SHP77 (cell line): Measurements from ENCODE around the gene TCEA3.
A peak's percentile ranks its signal among the peaks of the same experiment; 100 is the strongest.

Experiments
- DNase-seq, 2 experiments: peaks; one replicate each; lab custom pipeline; 2025; lab: John Stamatoyannopoulos, UW

Gene TCEA3

DNA sequence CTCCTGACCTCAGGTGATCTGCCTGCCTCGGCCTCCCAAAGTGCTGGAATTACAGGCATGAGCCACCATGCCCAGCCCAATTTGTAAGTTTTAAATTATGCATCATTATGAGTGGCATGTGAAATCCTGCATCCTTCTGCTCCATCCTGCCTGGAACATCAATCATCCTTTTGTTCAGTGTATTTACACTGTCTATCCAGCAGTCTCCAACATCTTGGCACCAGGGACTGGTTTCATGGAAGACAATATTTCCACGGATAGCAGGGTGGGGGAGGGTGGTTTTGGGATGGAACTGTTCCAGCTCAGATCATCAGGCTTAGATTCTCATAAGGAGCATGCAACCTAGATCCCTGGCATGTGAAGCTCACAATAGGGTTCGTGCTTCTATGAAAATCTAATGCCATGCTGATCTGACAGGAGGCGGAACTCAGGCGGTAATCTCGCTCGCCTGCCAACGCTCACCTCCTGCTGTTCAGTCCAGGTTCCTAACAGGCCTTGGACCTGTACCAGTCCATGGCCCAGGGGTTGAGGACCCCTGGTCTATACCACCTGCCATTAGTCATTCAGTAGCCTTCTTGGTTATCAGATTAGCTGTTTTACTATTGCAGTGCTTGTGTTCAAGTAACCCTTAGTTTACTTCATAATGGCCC, 22.2 kb upstream of the TCEA3 start:
- peak in 1 of 2 experiments; percentile 20 for DNase-seq

DNA sequence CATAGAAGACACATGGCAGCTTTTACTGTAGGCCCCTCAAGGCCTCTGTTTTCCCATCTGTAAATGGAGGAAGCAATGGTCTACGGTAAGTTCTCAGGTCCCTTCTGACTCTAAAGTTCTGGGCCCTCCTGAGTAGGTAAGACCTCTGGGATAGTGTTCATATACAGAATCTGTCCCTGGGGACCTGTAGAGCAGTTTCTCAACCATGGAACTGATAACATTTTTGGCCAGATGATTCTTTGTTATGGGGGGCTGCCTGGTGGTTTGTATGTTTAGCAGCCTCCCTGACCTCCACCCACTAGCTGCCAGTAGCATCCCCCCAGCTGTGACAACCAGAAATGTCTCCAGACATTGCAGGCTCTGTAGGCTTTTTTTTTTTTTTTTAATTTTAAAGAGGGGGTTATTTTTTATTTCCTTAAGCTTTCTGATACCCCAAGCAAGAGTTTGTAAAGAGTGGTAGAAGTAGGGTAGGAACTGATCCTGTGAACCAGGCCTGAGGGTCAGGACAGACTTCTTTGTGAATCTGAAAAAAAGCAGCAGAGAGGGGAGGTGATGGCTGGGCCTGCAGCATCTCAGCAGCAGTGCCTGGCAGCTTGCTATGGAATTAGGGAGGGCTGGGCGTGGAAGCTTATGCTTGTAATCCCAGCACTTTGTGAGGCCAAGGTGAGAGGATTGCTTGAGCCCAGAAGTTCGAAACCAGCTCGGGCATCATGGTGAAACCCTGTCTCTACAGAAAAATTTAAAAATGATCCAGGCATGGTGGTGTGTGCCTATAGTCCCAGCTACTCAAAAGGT, 20.2 kb upstream of the TCEA3 start:
- no peak for DNase-seq

DNA sequence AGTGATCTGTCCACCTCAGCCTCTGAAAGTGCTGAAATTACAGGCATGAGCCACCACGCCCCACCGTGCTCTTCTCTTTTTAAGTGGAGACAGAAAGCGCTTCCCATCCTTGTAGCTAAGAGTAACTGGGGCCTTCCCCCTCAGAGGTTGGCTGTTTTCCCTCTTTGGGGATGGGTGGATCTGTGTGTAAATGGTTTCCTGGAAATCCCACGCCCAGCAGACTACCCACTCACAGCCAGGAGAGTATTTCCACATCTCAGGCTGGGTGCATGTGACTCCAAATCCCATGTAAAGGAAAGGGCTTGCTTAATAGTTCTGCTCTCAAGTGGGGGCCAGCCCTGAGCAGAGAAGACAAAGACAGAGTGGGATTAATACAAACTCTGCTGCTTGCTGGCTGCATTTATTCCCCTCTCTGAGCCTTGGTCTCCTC, 19.6 kb upstream of the TCEA3 start:
- DNase-seq: no peak

DNA sequence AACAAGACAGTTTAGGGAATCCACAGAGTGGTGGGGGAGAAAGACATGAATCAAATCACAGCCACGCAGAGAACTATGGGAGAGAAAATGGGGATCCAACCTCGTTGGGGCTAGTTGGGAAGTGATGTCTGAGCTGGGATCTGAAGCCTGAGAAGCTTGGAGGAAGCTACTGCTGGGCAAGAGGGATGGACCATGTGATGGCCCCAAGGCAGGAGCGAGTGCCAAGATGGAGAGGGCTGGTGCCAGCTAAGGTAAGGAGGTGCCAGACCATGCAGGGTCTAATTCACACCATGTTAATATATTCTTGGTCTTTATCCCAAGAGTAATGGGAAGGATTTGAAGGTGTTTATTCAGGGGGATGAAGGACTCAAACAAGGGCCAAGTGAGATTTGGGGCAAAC, 18.2 kb upstream of the TCEA3 start:
- DNase-seq: no peak

DNA sequence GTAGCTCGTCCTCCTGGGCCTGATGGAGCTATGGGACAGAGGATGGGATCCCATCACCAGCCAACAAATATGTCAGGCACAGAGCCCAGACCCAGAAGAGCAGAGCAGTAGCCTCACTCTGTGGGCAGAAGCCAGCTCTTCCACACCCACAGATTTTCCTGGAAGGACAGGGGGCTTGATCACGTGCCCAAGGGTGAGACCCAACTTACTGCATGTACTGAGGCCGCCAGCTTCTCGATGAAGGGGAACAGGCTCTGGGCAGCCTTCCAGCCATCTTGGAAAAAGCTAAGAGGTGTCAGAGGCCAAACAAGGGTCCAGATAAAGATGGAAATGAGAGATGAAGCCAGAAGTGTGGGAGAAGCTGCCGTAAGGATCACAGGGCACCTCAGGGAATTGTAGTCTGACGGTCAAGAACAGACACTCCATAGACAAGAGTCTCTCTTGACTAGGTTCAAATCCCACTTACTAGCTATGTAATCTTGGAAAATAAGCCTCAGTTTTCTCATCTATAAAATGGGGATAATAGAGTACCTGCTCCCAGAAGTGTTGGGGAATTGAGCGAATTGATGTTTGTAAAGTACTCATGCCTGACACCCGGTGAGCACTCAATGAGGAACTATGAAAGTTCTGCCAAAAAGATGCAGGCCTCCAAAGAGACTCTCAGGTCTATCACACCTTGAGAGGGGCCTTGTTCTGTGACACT, 17.0 kb upstream of the TCEA3 start:
- no peak for DNase-seq

DNA sequence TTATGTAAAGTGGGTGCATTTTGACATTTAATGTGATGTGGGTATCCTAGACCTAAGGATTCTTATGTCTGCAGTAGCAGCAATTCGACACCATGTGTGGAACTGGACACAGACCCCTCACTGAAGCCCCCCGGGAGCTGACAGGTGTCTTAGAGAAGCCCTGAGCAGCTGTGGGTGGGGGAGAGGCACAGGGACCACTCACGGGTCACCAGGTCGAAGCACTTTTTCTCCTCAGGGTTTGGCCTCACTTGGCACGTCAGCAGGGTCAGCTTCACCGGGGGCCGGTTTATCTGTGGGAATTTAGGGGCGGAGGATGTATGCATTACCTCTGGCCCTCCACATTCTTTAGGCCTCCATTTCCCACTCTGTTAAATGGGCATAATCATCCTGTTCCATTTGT, 14.0 kb upstream of the TCEA3 start:
- DNase-seq: no peak

DNA sequence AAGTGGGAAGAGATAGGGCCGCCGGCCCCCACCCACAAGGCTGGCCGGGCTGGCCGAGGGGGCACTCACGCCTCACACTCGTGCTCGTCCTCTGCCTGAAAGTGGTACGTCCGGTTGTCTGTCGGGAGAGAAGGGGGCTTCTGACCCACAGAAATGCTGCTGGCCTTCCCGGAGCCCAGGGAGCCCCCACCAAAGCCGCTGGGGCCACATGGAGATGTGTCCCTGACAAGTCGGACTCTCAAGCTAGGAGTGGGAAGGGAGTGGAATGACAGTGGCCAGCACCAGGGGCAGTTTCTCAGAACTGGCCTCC, 12.8 kb upstream of the TCEA3 start:
- DNase-seq: no peak

DNA sequence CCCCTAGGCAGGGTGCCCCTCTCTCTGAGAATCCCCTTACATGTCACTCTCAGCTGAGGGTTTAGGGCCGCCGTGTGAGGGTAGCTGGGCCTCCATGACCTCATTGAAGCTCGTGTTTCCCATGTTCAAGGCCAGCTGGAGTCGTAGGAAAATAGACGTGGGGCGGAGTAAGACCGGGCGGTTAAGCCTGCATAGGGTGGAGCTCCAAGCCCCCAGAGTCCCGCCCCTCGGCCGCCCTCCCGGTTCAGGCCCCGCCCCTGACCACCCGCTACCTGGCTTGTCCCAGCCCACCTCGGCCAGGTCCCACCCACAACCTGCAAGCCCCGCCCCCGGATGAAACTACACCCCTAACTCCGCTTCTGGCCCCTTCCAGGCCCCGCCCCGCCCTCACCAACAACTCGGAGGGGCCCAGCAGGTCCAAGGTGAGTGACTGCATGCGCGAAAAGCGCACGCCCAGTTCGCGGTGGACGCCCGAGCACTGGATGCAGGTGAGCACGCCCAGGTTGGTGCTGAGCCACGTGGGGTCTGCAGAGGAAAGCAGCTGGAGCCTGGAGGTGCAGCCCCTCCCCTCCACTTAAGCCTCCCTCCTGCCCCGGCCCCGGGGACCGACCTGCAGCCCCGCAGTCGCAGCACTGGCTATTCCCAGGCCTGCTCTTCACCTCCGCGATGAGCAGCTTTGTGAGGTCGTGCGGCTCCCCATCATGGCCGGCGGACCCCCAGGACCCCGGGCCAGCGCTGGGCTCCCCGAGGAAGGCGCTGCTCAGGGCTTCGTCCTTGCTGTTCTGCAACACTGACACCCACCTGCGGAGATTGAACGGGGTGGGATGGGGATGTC, 12.2 kb upstream of the TCEA3 start:
- DNase-seq: no peak

DNA sequence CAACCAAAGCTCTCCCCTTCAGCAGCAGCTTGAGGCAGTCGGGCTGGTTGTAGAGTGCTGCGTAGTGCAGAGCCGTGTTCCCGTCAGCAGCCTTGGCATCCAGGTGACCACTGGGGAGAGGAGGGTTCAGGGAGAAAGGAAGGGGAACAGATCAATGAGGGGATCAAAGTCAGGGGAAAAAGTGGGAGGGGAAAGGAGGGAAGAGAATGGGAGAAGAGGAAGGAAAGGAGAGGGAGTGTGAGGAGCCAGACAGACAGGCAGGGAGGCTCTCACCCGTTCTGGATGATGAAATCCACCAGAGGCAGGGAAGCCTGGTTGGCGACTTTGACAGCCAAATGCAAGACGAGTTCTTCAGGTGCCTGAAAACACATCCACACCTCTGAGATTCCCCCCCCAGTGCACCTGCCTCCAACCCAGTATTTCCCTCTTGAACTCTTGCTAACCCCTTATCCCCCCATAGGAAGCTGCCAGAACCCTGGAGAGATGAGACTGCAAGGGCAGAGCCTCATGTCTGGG, 9.8 kb upstream of the TCEA3 start:
- DNase-seq: no peak

DNA sequence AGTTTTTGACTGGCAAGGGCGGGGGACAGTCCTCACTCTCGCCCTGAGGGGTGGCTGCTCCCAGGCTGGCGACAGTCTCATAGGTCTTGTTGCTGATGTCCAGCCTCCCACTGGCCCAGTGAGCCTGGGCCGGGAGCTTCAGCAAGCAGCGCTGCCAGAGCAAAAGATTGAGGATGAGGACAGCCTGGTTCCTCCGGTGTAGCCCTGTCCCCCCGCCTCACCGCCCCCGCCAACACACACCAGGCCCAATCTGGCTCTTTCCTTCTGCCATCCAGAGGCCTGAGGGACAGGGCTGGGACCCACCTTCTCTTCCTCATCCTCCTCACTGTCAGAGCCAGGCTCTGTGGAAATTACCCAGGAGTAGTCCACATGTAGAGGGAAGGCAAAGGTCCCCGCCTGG, 8.6 kb upstream of the TCEA3 start:
- no peak for DNase-seq

DNA sequence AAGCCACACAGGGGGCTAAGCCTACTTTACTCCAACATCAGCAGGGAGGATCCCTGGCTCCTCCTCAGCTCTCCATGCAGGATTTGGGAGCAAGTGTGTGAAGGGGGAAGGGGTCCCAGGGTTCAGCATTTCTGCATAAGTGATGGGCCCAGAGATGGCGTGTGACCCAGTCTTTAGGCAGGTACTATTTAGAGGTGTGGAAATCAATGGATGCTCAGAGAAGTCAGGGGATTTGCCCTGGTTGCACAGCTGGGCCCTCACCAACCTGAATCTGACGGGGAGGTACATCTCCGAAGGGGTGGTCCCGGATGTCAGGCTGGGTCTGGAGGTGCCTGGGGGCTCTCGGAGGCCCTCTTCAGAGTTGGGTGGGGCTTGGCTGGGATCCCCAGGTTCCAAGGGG, 6.9 kb upstream of the TCEA3 start:
- DNase-seq: no peak

DNA sequence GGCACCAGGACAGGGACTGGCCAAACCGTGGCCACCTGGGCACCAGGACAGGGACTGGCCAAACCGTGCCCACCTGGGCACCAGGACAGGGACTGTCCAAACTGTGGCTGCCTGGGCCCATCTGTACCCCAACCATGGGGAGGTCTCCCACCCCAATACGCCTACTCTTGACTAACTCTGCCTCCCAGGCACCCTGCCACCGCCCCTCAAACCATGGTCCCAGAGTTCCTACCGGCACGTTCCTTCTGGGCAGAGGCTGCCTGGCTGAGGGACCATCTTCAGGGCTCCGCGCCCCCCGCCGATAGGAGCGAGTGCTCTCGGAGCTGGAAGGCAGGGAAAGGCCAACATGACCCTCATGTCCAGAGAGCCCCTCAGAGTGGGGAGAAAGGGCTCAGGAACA, 6.3 kb upstream of the TCEA3 start:
- no peak for DNase-seq

DNA sequence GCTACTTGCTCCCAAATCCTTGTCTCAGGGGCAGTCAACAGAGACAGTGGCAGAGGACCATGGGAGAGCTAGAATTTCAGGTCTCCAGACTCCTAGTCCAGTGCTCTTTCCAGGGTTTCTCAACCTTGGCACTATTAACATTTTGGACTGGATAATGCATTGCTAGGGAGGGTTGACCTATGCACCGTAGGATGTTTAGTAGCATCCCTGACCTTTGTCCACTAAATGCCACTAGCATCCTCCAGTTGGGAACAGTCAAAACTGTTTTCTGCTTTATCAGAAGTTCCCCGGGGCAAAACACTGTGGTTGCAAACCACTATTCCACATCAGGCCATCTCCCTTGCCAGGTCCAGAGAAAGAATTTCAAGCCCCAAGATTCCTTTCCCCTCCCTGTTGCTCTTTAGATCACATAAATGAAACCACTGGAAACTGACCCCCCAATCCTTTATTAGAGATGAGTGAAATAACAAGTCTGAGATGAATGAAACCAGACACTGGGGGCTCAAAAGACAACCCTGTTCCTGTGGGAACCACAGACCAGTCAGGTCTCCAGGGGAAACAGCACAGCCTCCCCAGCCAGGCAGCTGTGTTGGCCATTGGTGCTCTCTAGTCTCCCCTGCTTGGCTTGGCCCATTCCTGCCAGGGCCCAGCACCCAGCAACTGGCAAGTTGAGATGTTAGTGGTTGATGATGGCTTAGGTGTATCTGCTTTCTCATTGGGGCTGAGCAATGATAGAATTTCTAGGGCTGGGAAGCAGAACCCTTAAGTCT, 3.8 kb upstream of the TCEA3 start:
- DNase-seq: no peak

DNA sequence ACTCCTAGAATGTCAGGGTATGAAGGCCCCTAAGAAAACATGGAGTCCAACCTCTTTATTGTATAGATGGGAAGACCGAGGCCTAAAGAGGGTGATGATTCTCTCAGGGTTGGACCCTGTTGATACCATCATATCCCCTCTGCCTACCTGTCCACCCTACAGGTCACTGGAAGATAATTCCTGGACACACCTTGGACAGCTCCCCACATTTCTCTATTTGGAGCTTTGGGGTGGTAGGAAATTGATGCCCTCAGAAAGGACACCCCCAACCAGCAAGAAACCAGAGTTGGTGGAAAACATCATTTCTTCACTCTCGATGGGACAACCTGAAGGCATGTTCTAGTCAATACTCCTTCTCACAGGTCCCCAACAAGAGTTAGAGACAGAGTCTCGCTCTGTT, 3.0 kb upstream of the TCEA3 start:
- DNase-seq: no peak

DNA sequence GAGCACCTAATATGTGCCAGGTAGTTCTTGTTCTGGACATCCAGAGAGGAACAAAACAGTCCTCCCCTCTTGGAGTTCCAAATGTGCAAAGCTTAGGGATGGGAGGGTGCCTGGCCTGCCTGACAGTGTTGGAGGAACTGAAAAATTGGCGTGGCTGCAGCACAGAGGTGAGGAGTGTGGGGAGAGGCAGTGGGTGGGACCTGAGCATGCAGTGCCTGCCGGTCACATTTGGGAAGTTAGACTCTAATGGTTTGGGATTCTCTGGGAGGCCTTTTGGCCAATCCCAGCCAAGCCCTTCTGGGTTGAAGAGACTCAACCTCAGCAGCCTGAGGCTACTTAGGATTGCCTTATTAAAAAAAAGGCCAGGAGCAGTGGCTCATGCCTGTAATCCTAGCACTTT, 2.3 kb upstream of the TCEA3 start:
- no peak for DNase-seq

DNA sequence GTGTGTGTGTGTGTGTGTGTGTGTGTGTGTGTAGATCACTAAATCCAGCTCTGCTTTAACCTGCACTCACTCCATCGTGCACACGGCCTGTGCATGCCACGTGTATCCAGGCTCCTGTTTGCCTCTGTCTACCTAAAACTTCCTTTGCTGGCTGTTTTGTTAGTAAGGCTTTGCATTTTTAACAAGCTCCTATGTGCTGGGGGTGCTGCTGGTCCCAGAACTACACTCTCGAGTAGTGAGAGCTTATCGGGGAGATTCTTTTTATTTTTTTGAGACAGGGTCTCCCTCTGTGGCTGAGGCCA, 596 bp upstream of the TCEA3 start:
- DNase-seq: no peak

DNA sequence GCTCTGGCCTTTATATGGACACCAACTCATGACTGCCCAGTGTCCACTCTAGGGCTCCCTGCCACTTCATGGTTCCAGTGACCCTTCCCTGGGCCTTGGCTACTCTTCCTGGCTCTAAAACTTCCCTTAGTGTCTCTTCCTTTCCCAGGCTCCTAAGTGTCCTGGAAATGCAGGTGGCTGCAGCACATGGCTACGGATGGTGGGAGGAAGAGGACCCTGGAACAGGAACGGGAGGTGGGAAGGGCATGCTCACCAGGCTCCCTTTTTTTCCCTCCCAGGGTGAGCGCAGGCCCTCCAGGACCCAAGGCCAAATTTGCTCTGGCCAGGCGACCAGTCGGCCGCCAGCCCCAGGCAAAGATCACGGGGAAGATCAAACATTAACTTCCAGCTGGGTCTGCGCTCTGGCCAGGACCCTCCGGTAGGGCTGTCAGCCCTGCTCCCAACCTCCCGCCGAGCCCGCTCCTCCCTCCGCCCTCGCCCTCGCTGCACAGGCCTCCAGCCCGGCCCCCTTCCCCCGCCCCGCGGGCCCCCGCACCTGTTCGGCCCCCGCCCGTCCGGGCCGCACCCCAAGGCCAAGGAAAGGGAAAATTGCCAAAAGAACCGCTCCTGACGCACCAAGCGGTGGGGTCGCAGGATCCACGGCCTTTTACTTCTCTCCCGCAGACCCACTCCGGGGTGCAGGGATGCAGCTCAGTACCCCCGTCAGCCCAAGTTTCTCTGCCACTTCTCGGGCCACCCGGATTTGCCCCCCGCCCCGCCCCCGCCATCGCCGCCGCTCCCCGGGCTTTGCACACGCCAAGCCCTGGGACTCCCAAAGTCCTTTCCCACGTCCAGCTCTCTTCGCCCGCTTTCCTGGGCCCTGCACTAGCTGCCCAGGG, 894 bp downstream of the TCEA3 start:
- DNase-seq: no peak

DNA sequence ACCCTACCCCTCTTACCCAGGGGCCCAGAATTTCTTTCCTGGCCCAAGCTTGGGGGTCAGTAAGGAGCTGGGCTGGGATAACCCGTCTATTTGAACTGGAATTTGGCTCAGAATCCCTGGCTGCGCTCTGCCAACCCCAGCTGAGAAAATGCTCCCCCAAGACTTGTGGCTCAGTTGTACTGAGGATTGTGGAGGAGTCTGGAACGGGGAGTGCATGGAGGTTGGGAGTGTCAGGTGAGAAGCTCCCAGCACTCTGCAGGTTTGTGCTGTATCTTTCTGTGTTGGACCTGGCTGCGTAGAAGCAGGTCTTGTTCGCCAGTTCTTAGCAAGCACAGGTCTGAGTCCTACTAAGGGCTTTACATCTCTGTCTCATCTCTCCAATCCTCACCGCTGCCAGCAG, 1.6 kb downstream of the TCEA3 start:
- DNase-seq: no peak

DNA sequence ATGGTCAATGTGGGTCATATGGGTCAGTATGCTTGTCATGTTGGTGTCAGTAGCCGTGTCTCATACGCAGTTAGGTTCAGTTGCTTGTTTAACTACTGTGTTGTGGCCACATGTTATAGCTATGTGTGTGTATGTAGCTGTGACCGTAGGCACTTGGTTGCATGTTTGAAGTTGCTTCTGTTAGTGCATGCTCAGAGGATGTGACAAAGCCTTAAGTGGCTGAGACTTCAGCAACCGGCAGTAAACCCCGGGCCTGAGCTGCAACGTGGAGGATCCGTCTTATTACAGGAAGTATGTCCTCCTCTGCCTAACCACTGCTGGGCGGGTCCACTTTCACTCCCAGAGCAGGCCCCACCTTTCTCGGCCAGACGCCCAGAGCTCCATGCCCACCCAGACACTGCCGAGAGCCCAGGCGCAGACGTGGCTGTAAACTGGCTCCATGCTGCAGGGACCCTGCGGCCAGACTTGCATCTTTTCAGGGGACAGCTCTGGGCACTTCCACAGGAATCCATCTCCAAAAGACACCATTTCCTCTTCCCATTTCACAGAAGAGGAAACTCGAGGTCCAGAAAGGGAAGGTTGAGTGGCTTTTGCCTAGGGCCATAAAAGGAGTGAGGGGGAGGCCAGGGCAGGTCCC, 2.2 kb downstream of the TCEA3 start:
- peak; percentile 65 to 70 for DNase-seq

DNA sequence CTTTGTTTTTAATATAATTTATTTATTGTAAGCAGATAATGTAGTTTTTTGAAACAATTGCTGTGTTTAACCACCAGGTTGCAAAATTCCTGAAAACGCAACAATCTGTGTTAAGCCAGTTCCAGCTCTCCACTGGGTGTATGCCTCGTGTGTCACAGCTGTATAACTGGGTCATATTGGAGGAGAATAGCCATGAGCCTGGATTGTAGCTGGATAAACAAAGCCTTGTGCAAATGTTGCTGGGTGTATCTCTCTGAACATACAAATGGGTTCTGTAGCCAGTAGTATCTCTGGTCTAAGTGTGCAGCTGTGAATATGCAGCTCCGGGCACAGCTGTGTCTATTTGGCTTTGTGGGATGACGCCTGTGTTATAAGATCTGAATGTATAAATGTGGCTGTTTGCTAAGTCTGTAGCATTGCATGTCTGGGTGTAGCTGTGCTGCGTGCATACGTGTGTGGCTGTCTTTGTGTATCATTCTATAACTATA, 2.8 kb downstream of the TCEA3 start:
- peak; percentile 37 to 44 for DNase-seq
